Camera-type eye (tissue), 1 donor: ENCODE results near the gene SPP1. TPM values are rescaled to one million over a fixed set of nuclear protein-coding genes. Genes with fewer than 3 reads are reported as not detected.

Experiments
- total RNA-seq: library from RNA; depleted of rRNA; stranded (reverse); fragments of >200 nt; gene quantifications from one replicate; pipeline ENCODE4 v1.2.3, GENCODE V29; 2014

The SPP1 gene
- 189 TPM for total RNA-seq

DNA sequence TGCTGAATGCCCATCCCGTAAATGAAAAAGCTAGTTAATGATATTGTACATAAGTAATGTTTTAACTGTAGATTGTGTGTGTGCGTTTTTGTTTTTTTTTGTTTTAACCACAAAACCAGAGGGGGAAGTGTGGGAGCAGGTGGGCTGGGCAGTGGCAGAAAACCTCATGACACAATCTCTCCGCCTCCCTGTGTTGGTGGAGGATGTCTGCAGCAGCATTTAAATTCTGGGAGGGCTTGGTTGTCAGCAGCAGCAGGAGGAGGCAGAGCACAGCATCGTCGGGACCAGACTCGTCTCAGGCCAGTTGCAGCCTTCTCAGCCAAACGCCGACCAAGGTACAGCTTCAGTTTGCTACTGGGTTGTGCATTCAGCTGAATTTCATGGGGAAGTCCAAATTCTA is at the start of gene SPP1:
Gene SPP1 (plus strand): TSS at position 249 of the 400 bp plus-strand sequence. CDS start 1,182 bp downstream, outside the sequence.

DNA sequence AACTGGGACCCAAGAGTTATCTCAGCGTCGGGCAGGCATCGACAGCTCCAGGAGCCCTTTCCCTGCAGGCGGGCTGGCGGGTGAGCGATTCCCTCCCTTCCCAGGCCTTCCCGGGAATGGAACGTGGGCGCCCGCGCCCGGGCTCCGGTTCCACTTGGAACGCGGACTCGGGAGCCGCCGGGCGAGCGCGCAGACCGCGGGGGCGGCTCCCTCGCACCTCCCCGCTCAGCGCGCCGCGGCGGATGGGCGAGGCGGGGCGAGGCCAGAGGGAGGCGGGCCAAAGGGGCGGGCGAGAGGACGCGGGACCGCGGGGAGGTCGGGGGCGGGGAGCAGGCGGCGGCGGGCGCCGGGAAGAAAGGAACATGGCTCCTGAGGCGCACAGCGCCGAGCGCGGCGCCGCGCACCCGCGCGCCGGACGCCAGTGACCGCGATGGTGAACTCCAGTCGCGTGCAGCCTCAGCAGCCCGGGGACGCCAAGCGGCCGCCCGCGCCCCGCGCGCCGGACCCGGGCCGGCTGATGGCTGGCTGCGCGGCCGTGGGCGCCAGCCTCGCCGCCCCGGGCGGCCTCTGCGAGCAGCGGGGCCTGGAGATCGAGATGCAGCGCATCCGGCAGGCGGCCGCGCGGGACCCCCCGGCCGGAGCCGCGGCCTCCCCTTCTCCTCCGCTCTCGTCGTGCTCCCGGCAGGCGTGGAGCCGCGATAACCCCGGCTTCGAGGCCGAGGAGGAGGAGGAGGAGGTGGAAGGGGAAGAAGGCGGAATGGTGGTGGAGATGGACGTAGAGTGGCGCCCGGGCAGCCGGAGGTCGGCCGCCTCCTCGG is 32.0 kb downstream of the SPP1 start, which contains the start of gene PKD2:
Gene PKD2 (plus strand): TSS at position 332 of the 818 bp plus-strand sequence. CDS start 99 bp downstream, at position 431.

Other genes with a start within 250 kb of the SPP1 start
- gene IBSP, start 176.2 kb upstream of the SPP1 start, total RNA-seq, result not detected
- gene MEPE, start 142.7 kb upstream of the SPP1 start, total RNA-seq, result not detected
- gene PKD2, start 31.9 kb downstream of the SPP1 start, total RNA-seq, result 87.7 TPM
- gene ABCG2, start 182.9 kb downstream of the SPP1 start, total RNA-seq, result 20.2 TPM